ENCODE results near the gene MOSMO.

GRCh38 chr16:22063888-22064467 lies 56.1 kb downstream of the MOSMO start:
- TF ChIP-seq CTCF (IDR thresholded peaks at IDR 0.05) (no peak), POLR2A (IDR thresholded peaks at IDR 0.05) (no peak)

Measured in heart left ventricle (tissue), 13 donors.